Myocyte (in vitro differentiated cells): ENCODE results near the gene MMS22L. TPM values are rescaled to one million over a fixed set of nuclear protein-coding genes. Genes with fewer than 3 reads are reported as not detected.

Experiments
- DNase-seq: peaks from one replicate; pipeline ENCODE4 v3.0.0-alpha.2; 2012; ENCODE audit warnings: low read depth
- total RNA-seq: library from RNA; depleted of rRNA; stranded (reverse); fragments of >200 nt; gene quantifications from 2 replicates; pipeline ENCODE4 v1.2.3, GENCODE V29; 2014

MMS22L gene
- total RNA-seq, 1 donor from 2014 or later, result 3.8 TPM

- no peak for DNase-seq
Measured at GRCh38 chr6:97092673-97093305, 190.2 kb downstream of the MMS22L start.
